ENCODE results near the gene PRRT1B.

Gene PRRT1B

DNA sequence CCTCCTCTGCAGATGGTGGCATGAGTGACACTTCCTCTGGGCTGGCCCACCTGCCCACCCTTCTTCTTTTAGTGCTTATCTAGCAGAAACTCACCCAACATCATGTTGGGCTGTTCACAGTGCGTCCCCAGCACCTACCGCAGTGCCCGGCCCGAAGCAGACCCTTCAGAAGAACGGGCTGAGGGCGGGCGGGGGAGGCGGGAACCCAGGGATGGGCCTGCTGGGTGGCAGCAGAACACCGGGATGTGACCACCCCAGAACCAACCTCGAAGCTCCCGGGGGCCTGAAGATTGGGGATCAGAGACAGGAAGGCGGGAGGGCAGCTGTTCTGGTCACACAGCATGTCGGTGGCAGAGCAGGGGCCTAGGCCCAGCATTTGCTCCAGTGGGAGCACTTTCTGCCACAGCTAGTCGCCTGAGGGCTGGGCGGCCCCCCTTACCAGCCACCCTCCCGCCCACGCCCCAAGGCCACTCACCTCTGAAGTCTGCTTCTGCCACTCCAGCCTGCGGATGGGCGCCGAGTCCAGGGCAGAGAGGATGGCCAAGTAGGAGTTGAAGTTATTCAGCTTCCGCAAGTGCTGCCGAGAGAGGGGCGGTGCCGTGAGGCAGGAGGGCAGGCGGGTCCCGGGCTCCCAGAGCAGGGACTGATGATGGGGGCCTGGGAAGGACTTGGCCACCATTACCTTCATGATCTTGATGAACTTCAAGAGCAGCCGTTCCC, 38.7 kb downstream of the PRRT1B start:
- ATAC-seq: no peak
- TF ChIP-seq OSR1 (CRISPR knock-in tag; IDR thresholded peaks at IDR 0.05) (no peak), ZNF8 (CRISPR knock-in tag; IDR thresholded peaks at IDR 0.05) (no peak), CSRNP3 (CRISPR knock-in tag; IDR thresholded peaks at IDR 0.05) (no peak), ZNF565 (CRISPR knock-in tag; conservative IDR thresholded peaks at IDR 0.05; ENCODE audit: low read depth) (no peak), ESRRG (CRISPR knock-in tag; IDR thresholded peaks at IDR 0.05) (no peak), ZFP3 (CRISPR knock-in tag; IDR thresholded peaks at IDR 0.05) (no peak), CSDC2 (CRISPR knock-in tag; IDR thresholded peaks at IDR 0.05) (no peak), TSHZ2 (CRISPR knock-in tag; IDR thresholded peaks at IDR 0.05) (no peak), SNAI2 (CRISPR knock-in tag; IDR thresholded peaks at IDR 0.05) (no peak), ZC3H10 (CRISPR knock-in tag; IDR thresholded peaks at IDR 0.05) (no peak), TOX (CRISPR knock-in tag; IDR thresholded peaks at IDR 0.05; ENCODE audit: borderline replicate concordance) (no peak), ZFP30 (CRISPR knock-in tag; IDR thresholded peaks at IDR 0.05) (no peak), ARNTL (CRISPR knock-in tag; IDR thresholded peaks at IDR 0.05; ENCODE audit: borderline replicate concordance, low read depth) (no peak), ISL1 (CRISPR knock-in tag; IDR thresholded peaks at IDR 0.05) (no peak), POU6F1 (CRISPR knock-in tag; IDR thresholded peaks at IDR 0.05; ENCODE audit: borderline replicate concordance, low read depth) (no peak), RARB (CRISPR knock-in tag; IDR thresholded peaks at IDR 0.05) (no peak), BACH2 (CRISPR knock-in tag; IDR thresholded peaks at IDR 0.05; ENCODE audit: borderline replicate concordance) (no peak), CREB5 (CRISPR knock-in tag; IDR thresholded peaks at IDR 0.05; ENCODE audit: low read depth) (no peak)

DNA sequence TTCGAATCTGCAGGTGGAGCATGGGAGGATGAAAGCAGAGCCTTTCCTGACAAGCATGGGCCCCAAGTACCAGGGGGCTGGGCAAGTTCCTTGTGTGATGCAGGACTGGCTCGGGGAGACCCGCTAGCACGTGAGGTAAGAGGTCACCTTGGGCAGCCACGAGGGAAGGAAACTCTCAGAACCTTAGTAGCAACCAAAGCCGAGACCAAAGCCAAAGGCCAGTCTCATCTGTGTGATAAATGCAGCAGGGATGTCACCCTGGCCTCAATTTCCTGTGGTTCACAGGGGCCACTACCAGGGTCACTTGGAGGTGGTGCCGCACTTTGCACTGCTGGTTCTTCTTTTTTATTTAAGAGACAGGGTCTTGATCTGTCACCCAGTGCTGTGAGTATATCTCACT, 39.5 kb downstream of the PRRT1B start:
- no peak for TF ChIP-seq TCF4 (CRISPR knock-in tag; IDR thresholded peaks at IDR 0.05; ENCODE audit: borderline replicate concordance)
- no peak for TF ChIP-seq RARB (CRISPR knock-in tag; IDR thresholded peaks at IDR 0.05)
- no peak for TF ChIP-seq POU6F1 (CRISPR knock-in tag; IDR thresholded peaks at IDR 0.05; ENCODE audit: borderline replicate concordance, low read depth)
- TF ChIP-seq ZFP3 (CRISPR knock-in tag; IDR thresholded peaks at IDR 0.05): no peak
- TF ChIP-seq ZC3H10 (CRISPR knock-in tag; IDR thresholded peaks at IDR 0.05): no peak
- TF ChIP-seq SNAI2 (CRISPR knock-in tag; IDR thresholded peaks at IDR 0.05): no peak

GRCh38 chr9:131585375-131585774, 40.1 kb downstream of the PRRT1B start:
- TF ChIP-seq ESRRG (CRISPR knock-in tag; IDR thresholded peaks at IDR 0.05) (no peak), ZFP30 (CRISPR knock-in tag; IDR thresholded peaks at IDR 0.05) (no peak), ZNF70 (CRISPR knock-in tag; IDR thresholded peaks at IDR 0.05) (no peak), ZFP3 (CRISPR knock-in tag; IDR thresholded peaks at IDR 0.05) (no peak), RARB (CRISPR knock-in tag; IDR thresholded peaks at IDR 0.05) (no peak), TSHZ2 (CRISPR knock-in tag; IDR thresholded peaks at IDR 0.05) (no peak), SNAI2 (CRISPR knock-in tag; IDR thresholded peaks at IDR 0.05) (no peak), CSRNP3 (CRISPR knock-in tag; IDR thresholded peaks at IDR 0.05) (no peak), ZNF565 (CRISPR knock-in tag; conservative IDR thresholded peaks at IDR 0.05; ENCODE audit: low read depth) (no peak)
- no peak for ATAC-seq

More for the DNA sequence above, 39.5 kb downstream of the PRRT1B start:
- ATAC-seq: no peak
